ENCODE measurements around the gene CHSY1. TPM values are rescaled to one million over a fixed set of nuclear protein-coding genes. Genes with fewer than 3 reads are reported as not detected.

CHSY1 gene
- total and polyA plus RNA-seq, 2 of the 13 experiments (the other 11 are each of a cell fraction or from before 2014, with no cell fraction given), result 13.3 to 13.7 TPM

DNA sequence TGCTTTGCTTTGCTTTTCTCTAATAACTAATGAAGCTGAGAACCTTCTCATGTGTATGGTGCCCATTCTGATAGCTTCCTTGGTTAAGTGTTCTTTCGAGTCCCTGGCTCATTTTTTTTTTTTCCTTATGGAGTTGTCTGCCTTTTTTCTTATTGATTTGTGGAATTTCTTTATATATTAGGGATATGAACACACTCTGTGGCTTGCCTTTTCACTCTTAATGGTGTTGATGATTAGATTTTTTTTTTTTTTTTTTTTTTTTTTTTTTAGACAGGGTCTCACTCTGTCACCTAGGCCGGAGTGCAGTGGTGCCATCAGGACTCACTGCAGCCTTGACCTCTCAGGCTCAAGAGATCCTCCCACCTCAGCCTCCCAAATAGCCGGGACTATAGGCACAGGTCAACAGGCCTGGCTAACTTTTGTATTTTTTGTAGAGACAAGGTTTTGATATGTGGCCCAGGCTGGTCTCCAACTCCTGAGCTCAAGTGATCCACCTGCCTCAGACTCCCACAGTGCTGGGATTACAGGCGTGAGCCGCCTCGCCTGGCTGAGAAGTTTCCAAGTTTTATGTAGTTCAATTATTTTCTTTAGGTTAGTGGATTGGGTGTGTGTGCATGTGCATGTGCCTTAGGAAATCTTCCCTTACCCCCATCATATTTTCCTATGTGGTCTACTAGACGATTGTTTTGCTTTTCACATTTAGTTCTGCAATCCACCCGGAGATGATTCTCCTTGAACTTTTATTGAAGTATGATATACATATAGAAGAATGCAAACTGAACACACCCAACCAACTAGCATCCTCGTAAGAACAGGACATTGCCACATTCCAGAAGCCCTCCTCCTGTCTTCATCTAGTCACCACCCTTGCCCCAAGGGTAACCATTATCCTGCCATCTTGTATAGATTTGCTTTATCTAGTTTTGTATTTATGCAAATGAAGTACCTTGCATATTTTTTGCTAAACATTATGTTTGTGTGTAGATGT lies 44.9 kb upstream of the CHSY1 start:
- FAIRE-seq, result no peak
- Histone ChIP-seq H3K9ac (ENCODE audit: insufficient read depth, low read depth, low read length) (peak overlapping the region; percentile 95), H3K4me2 (ENCODE audit: low read depth, low read length) (peak overlapping the region; percentile 89), H3K27ac (ENCODE audit: extremely low read length, insufficient read depth, low read length) (peak overlapping the region; percentile 85), H3K27me3 (ENCODE audit: control insufficient read depth in 1 of 2, insufficient read depth in 2 of 2, low read length in 2 of 2) (no peaks in the 10 kb centered on the region; a peak in 1 of 5 replicates), H4K20me1 (ENCODE audit: insufficient read depth, low read length) (peaks cover 19% of the 10 kb centered on the region), H3K9me3 (ENCODE audit: low read length) (no peaks in the 10 kb centered on the region), H3K4me1 (ENCODE audit: insufficient read depth, low read length) (peaks cover 37% of the 10 kb centered on the region), H3K79me2 (ENCODE audit: insufficient read depth, low read length) (peaks cover 44% of the 10 kb centered on the region), H2AFZ (ENCODE audit: low read length) (no peak overlapping the region), H3K4me3 (replicated peaks in 1 of 3; ENCODE audit: insufficient read depth in 1 of 3, low read depth in 2 of 3, low read length in 3 of 3) (peak overlapping the region; percentile 66 to 90 (median 77)), H3K36me3 (replicated peaks in 1 of 2; ENCODE audit: control insufficient read depth in 1 of 2, insufficient read depth in 2 of 2, low read length in 2 of 2) (peaks cover 0 to 2% of the 10 kb centered on the region in 2 experiments; a peak in 1 of 5 replicates)
- TF ChIP-seq CBX1 (IDR thresholded peaks at IDR 0.05; ENCODE audit: low read depth), result no peak
- no peak for TF ChIP-seq TBX2 (CRISPR knock-in tag; IDR thresholded peaks at IDR 0.05; ENCODE audit: borderline replicate concordance)
- TF ChIP-seq, protein P1, sequence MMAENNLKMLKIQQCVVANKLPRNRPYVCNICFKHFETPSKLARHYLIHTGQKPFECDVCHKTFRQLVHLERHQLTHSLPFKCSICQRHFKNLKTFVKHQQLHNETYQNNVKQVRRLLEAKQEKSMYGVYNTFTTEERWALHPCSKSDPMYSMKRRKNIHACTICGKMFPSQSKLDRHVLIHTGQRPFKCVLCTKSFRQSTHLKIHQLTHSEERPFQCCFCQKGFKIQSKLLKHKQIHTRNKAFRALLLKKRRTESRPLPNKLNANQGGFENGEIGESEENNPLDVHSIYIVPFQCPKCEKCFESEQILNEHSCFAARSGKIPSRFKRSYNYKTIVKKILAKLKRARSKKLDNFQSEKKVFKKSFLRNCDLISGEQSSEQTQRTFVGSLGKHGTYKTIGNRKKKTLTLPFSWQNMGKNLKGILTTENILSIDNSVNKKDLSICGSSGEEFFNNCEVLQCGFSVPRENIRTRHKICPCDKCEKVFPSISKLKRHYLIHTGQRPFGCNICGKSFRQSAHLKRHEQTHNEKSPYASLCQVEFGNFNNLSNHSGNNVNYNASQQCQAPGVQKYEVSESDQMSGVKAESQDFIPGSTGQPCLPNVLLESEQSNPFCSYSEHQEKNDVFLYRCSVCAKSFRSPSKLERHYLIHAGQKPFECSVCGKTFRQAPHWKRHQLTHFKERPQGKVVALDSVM (CRISPR knock-in tag; IDR thresholded peaks at IDR 0.05), result peak; percentile 70; the same call in 1 of the 2 replicates
- 0 out of 2 replicates have a peak, but pooled peaks have one; percentile 29 for TF ChIP-seq POLR2G (IDR thresholded peaks at IDR 0.05; ENCODE audit: low read depth, low read length)
- ChIA-PET POLR2A (interaction anchor here (1.7 to 2.0 kb wide), 2 partner anchors 8 to 20 kb away, joined by 3 to 5 read pairs; no protein-coding TSS in a partner anchor), CTCF (ENCODE audit: low intra/inter-chr PET ratio, low total read pairs) (no interaction called here)
- no TSS peak for BruUV-seq (replicated peaks)
- 70% methylated on average over 9 of the region's 9 CpGs for WGBS (ENCODE audit: low lambda C conversion rate)
- intact Hi-C loops (cut with micrococcal nuclease; ENCODE audit: unreplicated experiment) (no loop called here), in situ Hi-C loops (cut with HindIII; ENCODE audit: extremely low pct_ligation_motif_present, low pct_unique_long_range_greater_than_20kb) (loop anchor here (10.0 kb wide), 1 partner anchor 198 kb away; no protein-coding TSS in a partner anchor)
- no peak for ATAC-seq
- no peak for DNase-seq (ENCODE audit: low spot score)

Data from HepG2 (cell line).